GM21723 (cell line): Measurements from ENCODE around the gene GJB3.
"Not testable (repeated sequence)": the region's sequence is repeated elsewhere in the genome, so short reads cannot be mapped to it uniquely, and the experiment has no call there.

ENCODE experiments used
- ATAC-seq: cut with Tn5 transposase; IDR thresholded peaks from one replicate; pipeline ENCODE4 v1.9.1; 2021; ENCODE audit warnings: mild to moderate bottlenecking, moderate library complexity; ENCODE audit not compliant: unreplicated experiment

GJB3 gene

GRCh38 chr1:34781071-34781843 lies at the start of gene GJB3:
TSS of gene GJB3 (plus strand) at chr1:34781214. CDS start at chr1:34784763, 3,549 bp downstream.
- ATAC-seq: no peak

- not testable (repeated sequence) for ATAC-seq
Measured at GRCh38 chr1:34732831-34733230, 48.2 kb upstream of the GJB3 start.

- no peak for ATAC-seq
Measured at GRCh38 chr1:34736692-34737091, 44.3 kb upstream of the GJB3 start.

- ATAC-seq: not testable (repeated sequence)
Measured at GRCh38 chr1:34737236-34737635, 43.8 kb upstream of the GJB3 start.

GRCh38 chr1:34739613-34740012 lies 41.4 kb upstream of the GJB3 start:
- ATAC-seq: no peak

GRCh38 chr1:34740161-34740868 lies 40.7 kb upstream of the GJB3 start:
- no peak for ATAC-seq

GRCh38 chr1:34742667-34743270 lies 38.2 kb upstream of the GJB3 start:
- no peak for ATAC-seq

- no peak for ATAC-seq
Measured at GRCh38 chr1:34743775-34744174, 37.2 kb upstream of the GJB3 start.

- ATAC-seq: no peak
Measured at GRCh38 chr1:34744851-34745250, 36.2 kb upstream of the GJB3 start.

GRCh38 chr1:34745666-34746065 lies 35.3 kb upstream of the GJB3 start:
- ATAC-seq: no peak

GRCh38 chr1:34746101-34746500 lies 34.9 kb upstream of the GJB3 start:
- no peak for ATAC-seq

- no peak for ATAC-seq
Measured at GRCh38 chr1:34746785-34747637, 34.0 kb upstream of the GJB3 start.

- no peak for ATAC-seq
Measured at GRCh38 chr1:34747638-34747941, 33.4 kb upstream of the GJB3 start.

GRCh38 chr1:34749992-34750391 lies 31.0 kb upstream of the GJB3 start:
- no peak for ATAC-seq

- no peak for ATAC-seq
Measured at GRCh38 chr1:34750610-34751009, 30.4 kb upstream of the GJB3 start.

- no peak for ATAC-seq
Measured at GRCh38 chr1:34753163-34753562, 27.9 kb upstream of the GJB3 start.

- no peak for ATAC-seq
Measured at GRCh38 chr1:34754964-34755637, 25.9 kb upstream of the GJB3 start, which contains the start of gene GJB5. TSS of gene GJB5 (plus strand) at chr1:34755047. CDS start at chr1:34757331, 2,284 bp downstream.

- no peak for ATAC-seq
Measured at GRCh38 chr1:34755961-34756360, 25.1 kb upstream of the GJB3 start.

GRCh38 chr1:34757386-34757785 lies 23.6 kb upstream of the GJB3 start:
- ATAC-seq: no peak

GRCh38 chr1:34758751-34759150 lies 22.3 kb upstream of the GJB3 start:
- no peak for ATAC-seq
